GM18505 (cell line): Measurements from ENCODE around the gene ARHGEF39.
A peak's percentile ranks its signal among the peaks of the same experiment; 100 is the strongest.

Experiments
- ATAC-seq: cut with Tn5 transposase; IDR thresholded peaks from one replicate; pipeline ENCODE4 v1.9.1; 2021; ENCODE audit not compliant: unreplicated experiment
- POLR2A ChIP-seq: IDR thresholded peaks from 4 replicates; pipeline ENCODE4 v1.6.1; 2011; ENCODE audit warnings: borderline replicate concordance; ENCODE audit not compliant: insufficient read depth, insufficient read length; ENCODE audit errors: extremely low read depth

ARHGEF39 gene

GRCh38 chr9:35664531-35665470 lies at the start of gene ARHGEF39:
Gene ARHGEF39, minus strand, starts transcription at chr9:35665195. Its CDS starts 26 bp downstream, at chr9:35665169.
- peak; percentile 67 for ATAC-seq
- TF ChIP-seq POLR2A = peak; percentile 68

DNA sequence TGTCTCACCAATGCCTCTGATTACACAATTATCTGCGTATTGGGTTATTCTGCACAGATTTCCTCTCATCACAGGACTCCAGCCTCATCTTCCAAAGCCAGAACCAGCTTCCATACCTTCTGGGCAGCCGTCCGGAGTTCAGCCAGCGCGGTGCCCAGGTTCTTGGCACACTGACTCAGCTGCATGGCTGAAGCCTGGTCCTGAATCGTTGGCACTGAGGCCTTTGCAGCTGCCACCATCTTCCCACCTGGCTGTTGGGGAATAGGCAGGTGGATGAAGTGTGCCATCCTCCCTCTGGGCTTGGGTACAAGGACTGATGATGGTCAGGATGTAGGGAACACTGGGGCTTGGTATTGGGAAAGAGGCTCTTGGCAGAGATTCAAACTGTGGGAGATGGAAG lies 49.1 kb upstream of the ARHGEF39 start:
- no peak for TF ChIP-seq POLR2A
- no peak for ATAC-seq

DNA sequence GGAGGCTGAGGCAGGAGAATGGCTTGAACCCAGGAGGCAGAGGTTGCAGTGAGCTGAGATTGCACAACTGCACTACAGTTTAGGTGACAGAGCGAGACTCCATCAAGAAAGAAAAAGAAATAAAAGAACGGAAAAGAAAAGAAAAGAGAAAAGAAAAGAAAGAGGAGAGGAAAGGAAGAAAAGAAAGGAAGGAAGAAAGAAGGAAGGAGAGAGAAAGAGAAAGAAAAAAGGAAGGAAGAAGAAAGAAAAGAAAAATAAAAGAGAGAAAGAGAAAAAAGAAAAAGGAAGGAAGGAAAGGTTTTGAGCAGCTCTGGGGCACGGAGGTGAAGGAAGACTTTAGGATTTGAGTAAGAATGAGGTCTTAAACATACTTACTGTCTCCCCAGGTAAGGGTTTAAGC lies 48.6 kb upstream of the ARHGEF39 start:
- ATAC-seq = no peak
- no peak for TF ChIP-seq POLR2A

- TF ChIP-seq POLR2A = no peak
Measured at GRCh38 chr9:35712762-35713400, 47.9 kb upstream of the ARHGEF39 start.

GRCh38 chr9:35711501-35712428 lies 46.8 kb upstream of the ARHGEF39 start:
- no peak for ATAC-seq
- no peak for TF ChIP-seq POLR2A

More at GRCh38 chr9:35712762-35713400, 47.9 kb upstream of the ARHGEF39 start:
- no peak for ATAC-seq

DNA sequence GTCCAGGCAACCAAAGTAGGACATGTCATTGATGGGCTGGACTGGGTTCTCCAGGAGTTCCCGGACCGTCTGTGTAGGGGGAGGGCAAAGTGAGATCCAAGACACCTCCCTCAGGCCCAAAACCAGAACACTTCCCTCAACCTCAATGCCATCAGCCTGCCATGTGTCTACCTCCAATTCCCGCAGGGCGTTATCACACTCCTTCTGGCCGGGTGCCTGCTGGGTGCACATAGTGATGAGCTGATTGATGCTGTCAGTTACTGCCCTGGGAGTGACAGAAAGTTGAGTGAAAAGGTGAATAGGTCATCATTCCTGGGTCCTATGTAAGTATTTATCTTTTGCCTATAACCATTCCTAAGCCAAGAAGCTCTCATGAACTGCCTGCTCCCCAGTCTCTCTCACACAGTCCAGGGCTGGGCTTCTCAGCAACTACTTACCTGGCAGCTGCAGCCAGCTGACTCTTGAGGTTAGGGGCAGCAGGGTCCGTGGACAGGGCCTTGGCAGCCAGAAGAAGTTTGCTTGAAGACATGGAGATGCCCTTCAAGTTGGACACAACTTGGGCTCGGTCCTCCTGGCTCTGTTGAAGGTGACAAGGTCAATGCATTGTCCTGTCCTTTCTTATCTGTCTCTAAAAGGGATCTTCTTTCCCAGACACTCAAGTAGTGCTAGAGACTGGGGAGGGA lies 46.0 kb upstream of the ARHGEF39 start:
- TF ChIP-seq POLR2A = no peak
- no peak for ATAC-seq

DNA sequence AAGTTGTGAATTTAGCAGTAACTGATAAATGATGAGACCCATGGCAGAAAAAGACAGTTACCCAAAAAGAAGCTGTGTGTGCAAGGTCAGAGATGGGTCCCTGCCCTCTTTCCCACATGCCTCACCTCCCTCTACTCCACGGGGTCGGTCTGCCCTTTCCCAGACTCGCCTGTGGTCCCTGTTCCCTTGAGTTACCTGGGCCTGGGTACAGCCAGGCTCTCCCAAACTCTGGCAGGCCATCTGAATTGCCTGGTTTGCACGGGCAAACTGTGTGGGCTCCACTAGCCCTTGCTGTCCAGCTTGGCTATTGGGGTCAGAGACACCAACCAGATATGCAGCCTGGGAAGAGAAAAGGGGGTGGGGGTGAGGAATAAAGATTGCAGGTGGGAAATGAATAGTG lies 43.2 kb upstream of the ARHGEF39 start:
- TF ChIP-seq POLR2A = no peak

DNA sequence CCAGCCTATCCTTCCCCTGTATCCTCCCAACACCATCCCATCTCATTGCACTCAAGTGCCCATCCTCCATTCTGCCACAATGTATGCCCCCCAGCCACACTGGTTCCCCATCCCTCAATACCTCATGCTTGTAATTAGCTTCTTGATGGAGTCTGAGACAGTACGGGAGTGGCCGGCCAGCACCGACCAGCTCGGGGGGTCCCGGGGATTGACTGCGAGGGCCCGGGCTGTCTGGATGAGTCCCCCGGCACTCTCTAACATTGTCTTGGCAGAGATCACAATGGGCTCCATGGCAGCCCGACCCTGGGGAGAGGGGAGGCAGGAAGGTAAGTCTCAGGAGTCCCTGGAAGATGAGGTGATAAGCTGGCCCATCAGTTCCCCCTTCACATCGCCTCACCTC lies 42.0 kb upstream of the ARHGEF39 start:
- TF ChIP-seq POLR2A = no peak
- ATAC-seq = no peak

More for the DNA sequence above, 43.2 kb upstream of the ARHGEF39 start:
- no peak for ATAC-seq

DNA sequence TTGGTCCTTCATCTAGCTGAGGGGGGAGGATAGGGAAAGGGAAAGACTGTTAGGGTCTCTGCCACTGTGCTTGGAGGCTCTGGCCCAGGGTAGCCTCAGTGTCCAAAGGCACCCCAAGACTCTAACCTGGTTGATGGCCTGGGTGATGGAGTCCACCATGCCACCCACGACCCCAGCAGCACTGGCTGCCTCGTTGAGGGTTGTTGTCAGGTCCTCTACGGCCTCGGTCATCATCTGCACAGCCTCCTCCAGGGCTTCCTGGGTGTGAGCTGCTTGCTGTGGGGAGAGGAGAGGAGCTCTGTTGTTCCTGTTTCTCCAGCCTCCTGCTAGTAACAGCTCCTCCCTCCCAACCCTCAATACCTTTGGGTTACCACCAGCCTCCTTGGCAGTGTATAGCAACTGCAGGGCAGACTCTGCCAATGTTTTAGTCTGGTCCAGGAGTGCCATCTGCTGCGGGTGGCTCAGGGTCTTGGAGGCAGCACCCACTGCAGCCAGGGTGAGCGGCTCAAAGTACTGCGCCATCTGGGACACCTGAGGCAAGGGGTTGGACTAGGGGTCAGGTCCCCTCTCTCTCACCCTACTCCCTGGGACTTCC lies 40.9 kb upstream of the ARHGEF39 start:
- no peak for TF ChIP-seq POLR2A
- no peak for ATAC-seq

GRCh38 chr9:35705372-35705771 lies 40.4 kb upstream of the ARHGEF39 start:
- no peak for ATAC-seq
- no peak for TF ChIP-seq POLR2A

GRCh38 chr9:35703906-35704672 lies 39.1 kb upstream of the ARHGEF39 start:
- no peak for ATAC-seq
- TF ChIP-seq POLR2A = no peak
